Measurements from ENCODE around the gene NFIA. TPM values are rescaled to one million over a fixed set of nuclear protein-coding genes. Genes with fewer than 3 reads are reported as not detected.

The NFIA gene
- total and polyA plus RNA-seq, 10 of the 15 experiments (the other 5 are each of a cell fraction or from before 2014, with no cell fraction given): 0.10 to 0.16 TPM; not detected in 8

GRCh38 chr1:61461406-61462384 lies 379.3 kb downstream of the NFIA start (continued):
- TF ChIP-seq ZBTB40 (IDR thresholded peaks at IDR 0.05; ENCODE audit: borderline replicate concordance) (no peak), E2F8 (IDR thresholded peaks at IDR 0.05; ENCODE audit: low read depth, partially characterized antibody) (no peak), NFIC (IDR thresholded peaks at IDR 0.05; ENCODE audit: low read depth, low read length) (no peak)

Data from GM12878 (cell line).